IPS-20b (cell line): Measurements from ENCODE around the gene C3orf62.
"Not testable (repeated sequence)": the region's sequence is repeated elsewhere in the genome, so short reads cannot be mapped to it uniquely, and the experiment has no call there.

Experiments used
- H3K27ac ChIP-seq: one replicate; pipeline ENCODE4 v1.5.1; 2013; ENCODE audit warnings: low read length
- H3K27me3 ChIP-seq: 2 replicates; pipeline ENCODE4 v1.6.1; 2013; ENCODE audit warnings: mild to moderate bottlenecking, low read length, inconsistent platforms; ENCODE audit not compliant: insufficient read depth
- H3K36me3 ChIP-seq: 2 replicates; pipeline ENCODE4 v1.6.1; 2013; ENCODE audit warnings: low read depth, mild to moderate bottlenecking, inconsistent platforms, low read length, moderate library complexity; ENCODE audit not compliant: insufficient read depth
- H3K4me1 ChIP-seq: 2 replicates; pipeline ENCODE4 v1.6.1; 2013; ENCODE audit warnings: mild to moderate bottlenecking, control low read depth, inconsistent platforms, low read length, moderate library complexity; ENCODE audit not compliant: insufficient read depth
- H3K4me3 ChIP-seq: 2 replicates; pipeline ENCODE4 v1.5.1; 2013; ENCODE audit warnings: mild to moderate bottlenecking, low read length, inconsistent platforms
- H3K9ac ChIP-seq: 2 replicates; pipeline ENCODE4 v1.6.1; 2013; ENCODE audit warnings: low read depth, mild to moderate bottlenecking, inconsistent platforms, low read length, moderate library complexity
- H3K9me3 ChIP-seq: 2 replicates; pipeline ENCODE4 v1.6.1; 2013; ENCODE audit warnings: mild to moderate bottlenecking, low read depth, low read length, inconsistent platforms; ENCODE audit not compliant: insufficient read depth

C3orf62 gene

GRCh38 chr3:49265661-49266386 lies 11.2 kb downstream of the C3orf62 start:
- H3K9me3 ChIP-seq, result no peaks in the 10 kb centered on the region
- H3K4me3 ChIP-seq, result no peak overlapping the region
- no peak overlapping the region for H3K9ac ChIP-seq
- H3K27me3 ChIP-seq, result no peaks in the 10 kb centered on the region
- no peak overlapping the region for H3K27ac ChIP-seq
- H3K36me3 ChIP-seq, result peaks cover 5% of the 10 kb centered on the region
- H3K4me1 ChIP-seq, result no peaks in the 10 kb centered on the region

- Histone ChIP-seq H3K36me3 (no peaks in the 10 kb centered on the region), H3K9me3 (no peaks in the 10 kb centered on the region), H3K4me1 (no peaks in the 10 kb centered on the region), H3K4me3 (no peak overlapping the region), H3K27ac (no peak overlapping the region), H3K27me3 (no peaks in the 10 kb centered on the region), H3K9ac (no peak overlapping the region)
Observed at GRCh38 chr3:49263159-49263889, 13.7 kb downstream of the C3orf62 start.

- Histone ChIP-seq H3K36me3 (no peaks in the 10 kb centered on the region), H3K27me3 (no peaks in the 10 kb centered on the region), H3K9me3 (no peaks in the 10 kb centered on the region), H3K27ac (no peak overlapping the region), H3K9ac (no peak overlapping the region), H3K4me1 (no peaks in the 10 kb centered on the region), H3K4me3 (no peak overlapping the region)
Observed at GRCh38 chr3:49260806-49261324, 16.2 kb downstream of the C3orf62 start.

GRCh38 chr3:49257187-49257586 lies 19.8 kb downstream of the C3orf62 start:
- Histone ChIP-seq H3K36me3 (no peaks in the 10 kb centered on the region), H3K27ac (no peak overlapping the region), H3K27me3 (no peaks in the 10 kb centered on the region), H3K4me1 (no peaks in the 10 kb centered on the region), H3K4me3 (no peak overlapping the region), H3K9ac (no peak overlapping the region), H3K9me3 (no peaks in the 10 kb centered on the region)

GRCh38 chr3:49255718-49256511 lies 21.1 kb downstream of the C3orf62 start:
- no peaks in the 10 kb centered on the region for H3K27me3 ChIP-seq
- no peaks in the 10 kb centered on the region for H3K4me1 ChIP-seq
- H3K9ac ChIP-seq, result no peak overlapping the region
- no peak overlapping the region for H3K4me3 ChIP-seq
- no peaks in the 10 kb centered on the region for H3K9me3 ChIP-seq
- H3K36me3 ChIP-seq, result no peaks in the 10 kb centered on the region
- no peak overlapping the region for H3K27ac ChIP-seq

GRCh38 chr3:49255112-49255511 lies 21.9 kb downstream of the C3orf62 start:
- Histone ChIP-seq H3K9ac (no peak overlapping the region), H3K27me3 (no peaks in the 10 kb centered on the region), H3K4me1 (no peaks in the 10 kb centered on the region), H3K27ac (no peak overlapping the region), H3K36me3 (no peaks in the 10 kb centered on the region), H3K9me3 (no peaks in the 10 kb centered on the region), H3K4me3 (no peak overlapping the region)

- Histone ChIP-seq H3K27ac (no peak overlapping the region), H3K36me3 (no peaks in the 10 kb centered on the region), H3K4me1 (no peaks in the 10 kb centered on the region), H3K4me3 (no peak overlapping the region), H3K9ac (no peak overlapping the region), H3K9me3 (no peaks in the 10 kb centered on the region), H3K27me3 (no peaks in the 10 kb centered on the region)
Observed at GRCh38 chr3:49253512-49253911, 23.5 kb downstream of the C3orf62 start.

- Histone ChIP-seq H3K9ac (no peak overlapping the region), H3K9me3 (no peaks in the 10 kb centered on the region), H3K27me3 (no peaks in the 10 kb centered on the region), H3K4me1 (no peaks in the 10 kb centered on the region), H3K36me3 (no peaks in the 10 kb centered on the region), H3K27ac (no peak overlapping the region), H3K4me3 (no peak overlapping the region)
Observed at GRCh38 chr3:49248840-49249227, 28.2 kb downstream of the C3orf62 start.

GRCh38 chr3:49244581-49245205 lies 32.3 kb downstream of the C3orf62 start:
- H3K27me3 ChIP-seq, result no peaks in the 10 kb centered on the region
- H3K4me1 ChIP-seq, result no peaks in the 10 kb centered on the region
- no peak overlapping the region for H3K9ac ChIP-seq
- H3K27ac ChIP-seq, result no peak overlapping the region
- H3K9me3 ChIP-seq, result no peaks in the 10 kb centered on the region
- H3K4me3 ChIP-seq, result no peak overlapping the region
- no peaks in the 10 kb centered on the region for H3K36me3 ChIP-seq

GRCh38 chr3:49240091-49240490 lies 36.9 kb downstream of the C3orf62 start:
- H3K27ac ChIP-seq, H3K27me3 ChIP-seq, H3K4me3 ChIP-seq, H3K36me3 ChIP-seq, H3K9ac ChIP-seq, H3K4me1 ChIP-seq: not testable (repeated sequence)
- H3K9me3 ChIP-seq, result peaks cover 15% of the 10 kb centered on the region

- Histone ChIP-seq H3K36me3 (no peaks in the 10 kb centered on the region), H3K9me3 (peaks cover 27% of the 10 kb centered on the region), H3K27ac (no peak overlapping the region), H3K4me3 (no peak overlapping the region), H3K9ac (no peak overlapping the region), H3K27me3 (no peaks in the 10 kb centered on the region), H3K4me1 (no peaks in the 10 kb centered on the region)
Observed at GRCh38 chr3:49238274-49239127, 38.5 kb downstream of the C3orf62 start.
